Superior temporal gyrus (tissue), 1 donor: ENCODE measurements around the gene ARL4A.

Source experiments
- DNase-seq: peaks from one replicate; pipeline ENCODE4 v3.0.0-alpha.2; 2016; ENCODE audit errors: extremely low spot score

Gene ARL4A

GRCh38 chr7:12701433-12701832, 14.0 kb downstream of the ARL4A start:
- DNase-seq, result no peak

GRCh38 chr7:12703881-12704280, 16.4 kb downstream of the ARL4A start:
- DNase-seq, result no peak

GRCh38 chr7:12705878-12706277, 18.4 kb downstream of the ARL4A start:
- DNase-seq, result no peak

GRCh38 chr7:12706900-12707536, 19.6 kb downstream of the ARL4A start:
- no peak for DNase-seq

GRCh38 chr7:12708314-12708713, 20.9 kb downstream of the ARL4A start:
- DNase-seq, result no peak

- DNase-seq, result no peak
These were observed 22.5 kb downstream of the ARL4A start for GRCh38 chr7:12709726-12710502.

GRCh38 chr7:12711124-12711523, 23.7 kb downstream of the ARL4A start:
- no peak for DNase-seq

GRCh38 chr7:12712236-12712635, 24.8 kb downstream of the ARL4A start:
- DNase-seq, result no peak

- no peak for DNase-seq
These were observed 26.4 kb downstream of the ARL4A start for GRCh38 chr7:12713625-12714378.

- DNase-seq, result no peak
These were observed 26.9 kb downstream of the ARL4A start for GRCh38 chr7:12714379-12714737.

GRCh38 chr7:12715372-12716133, 28.1 kb downstream of the ARL4A start:
- DNase-seq, result peak; percentile 73

GRCh38 chr7:12716134-12716681, 28.8 kb downstream of the ARL4A start:
- DNase-seq, result no peak

- DNase-seq, result no peak
These were observed 29.3 kb downstream of the ARL4A start for GRCh38 chr7:12716722-12717121.

GRCh38 chr7:12719141-12719919, 31.9 kb downstream of the ARL4A start:
- DNase-seq, result no peak

- DNase-seq, result no peak
These were observed 32.8 kb downstream of the ARL4A start for GRCh38 chr7:12719981-12720865.

GRCh38 chr7:12721286-12721830, 33.9 kb downstream of the ARL4A start:
- no peak for DNase-seq

GRCh38 chr7:12722136-12722535, 34.7 kb downstream of the ARL4A start:
- DNase-seq, result no peak

- DNase-seq, result no peak
These were observed 35.5 kb downstream of the ARL4A start for GRCh38 chr7:12722636-12723605.
